ENCODE results near the gene NHERF2. TPM values are rescaled to one million over a fixed set of nuclear protein-coding genes. Genes with fewer than 3 reads are reported as not detected.

NHERF2 gene
- total RNA-seq, 2 experiments from 2014 or later, result 1.9 to 2.0 TPM

DNA sequence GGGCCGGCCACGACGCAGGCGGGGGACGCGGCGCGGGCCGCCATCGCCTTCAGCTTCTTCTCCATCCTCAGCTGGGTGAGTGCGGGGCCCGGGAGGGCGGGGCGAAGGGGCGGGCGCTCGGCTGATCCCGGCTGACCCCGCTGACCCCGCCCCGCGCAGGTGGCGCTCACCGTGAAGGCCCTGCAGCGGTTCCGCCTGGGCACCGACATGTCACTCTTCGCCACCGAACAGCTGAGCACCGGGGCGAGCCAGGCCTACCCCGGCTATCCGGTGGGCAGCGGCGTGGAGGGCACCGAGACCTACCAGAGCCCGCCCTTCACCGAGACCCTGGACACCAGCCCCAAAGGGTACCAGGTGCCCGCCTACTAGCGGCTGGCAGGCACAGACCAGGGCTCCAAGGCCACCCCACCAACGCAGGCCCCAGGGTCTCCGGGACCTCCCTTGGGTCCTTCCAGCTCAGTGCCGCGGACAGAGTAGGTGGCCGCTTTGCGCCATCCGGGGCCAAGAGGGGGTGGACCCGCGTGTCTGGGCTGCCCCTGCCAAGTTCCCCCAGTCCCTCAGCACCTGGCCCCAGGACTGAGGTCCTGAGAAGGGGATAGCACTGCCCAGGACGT is 33.9 kb upstream of the NHERF2 start:
- peaks cover 26% of the 10 kb centered on the region for H3K4me1 Mint-ChIP-seq (ENCODE audit: low read depth)
- peaks cover 5% of the 10 kb centered on the region for H3K36me3 Mint-ChIP-seq (ENCODE audit: low read depth)
- Histone ChIP-seq H3K27ac (ENCODE audit: low read depth in 1 of 2, low read length in 2 of 2) (peak overlapping the region in 1 of 2 donors; percentile 21), H3K36me3 (ENCODE audit: insufficient read depth, low read length) (peaks cover 5% of the 10 kb centered on the region), H3K4me1 (ENCODE audit: insufficient read depth, low read length) (peaks cover 26% of the 10 kb centered on the region), H3K4me3 (ENCODE audit: low read length) (no peak overlapping the region), H3K27me3 (ENCODE audit: control insufficient read depth in 1 of 2, insufficient read depth in 2 of 2, low read length in 2 of 2) (peaks cover 13 to 15% of the 10 kb centered on the region in 2 experiments), H3K9me3 (ENCODE audit: control insufficient read depth in 1 of 2, insufficient read depth in 1 of 2, low read length in 2 of 2) (peaks cover 0 to 18% of the 10 kb centered on the region in 2 experiments)
- DNase-seq (no peak), ATAC-seq (ENCODE audit: poor library complexity) (no peak)
- H3K4me3 Mint-ChIP-seq, result no peak overlapping the region
- no peaks in the 10 kb centered on the region for H3K9me3 Mint-ChIP-seq
- TF ChIP-seq, protein P1, sequence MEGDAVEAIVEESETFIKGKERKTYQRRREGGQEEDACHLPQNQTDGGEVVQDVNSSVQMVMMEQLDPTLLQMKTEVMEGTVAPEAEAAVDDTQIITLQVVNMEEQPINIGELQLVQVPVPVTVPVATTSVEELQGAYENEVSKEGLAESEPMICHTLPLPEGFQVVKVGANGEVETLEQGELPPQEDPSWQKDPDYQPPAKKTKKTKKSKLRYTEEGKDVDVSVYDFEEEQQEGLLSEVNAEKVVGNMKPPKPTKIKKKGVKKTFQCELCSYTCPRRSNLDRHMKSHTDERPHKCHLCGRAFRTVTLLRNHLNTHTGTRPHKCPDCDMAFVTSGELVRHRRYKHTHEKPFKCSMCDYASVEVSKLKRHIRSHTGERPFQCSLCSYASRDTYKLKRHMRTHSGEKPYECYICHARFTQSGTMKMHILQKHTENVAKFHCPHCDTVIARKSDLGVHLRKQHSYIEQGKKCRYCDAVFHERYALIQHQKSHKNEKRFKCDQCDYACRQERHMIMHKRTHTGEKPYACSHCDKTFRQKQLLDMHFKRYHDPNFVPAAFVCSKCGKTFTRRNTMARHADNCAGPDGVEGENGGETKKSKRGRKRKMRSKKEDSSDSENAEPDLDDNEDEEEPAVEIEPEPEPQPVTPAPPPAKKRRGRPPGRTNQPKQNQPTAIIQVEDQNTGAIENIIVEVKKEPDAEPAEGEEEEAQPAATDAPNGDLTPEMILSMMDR (IDR thresholded peaks at IDR 0.05), result no peak
- CTCF ChIA-PET, result interaction anchor here (1.0 to 3.2 kb wide), 3 partner anchors 11 to 148 kb away, joined by 6 to 17 read pairs (median 6); no protein-coding TSS in a partner anchor
- peaks cover 19% of the 10 kb centered on the region for H3K27me3 Mint-ChIP-seq
- POLR2A ChIA-PET, result interaction anchor here (1.0 to 5.1 kb wide), 6 partner anchors 9 to 162 kb away, joined by 3 to 55 read pairs (median 13); partner anchors contain the start of genes GFER, NOXO1, RPS2 and TBL3
- intact Hi-C loops (cut with DNase I, micrococcal nuclease), result loop anchor here in 1 of 2 experiments (1.0 to 5.0 kb wide), 3 partner anchors 16 to 51 kb away; partner anchors contain the start of genes MSRB1 and ZNF598
- peak overlapping the region; percentile 78 for H3K27ac Mint-ChIP-seq

DNA sequence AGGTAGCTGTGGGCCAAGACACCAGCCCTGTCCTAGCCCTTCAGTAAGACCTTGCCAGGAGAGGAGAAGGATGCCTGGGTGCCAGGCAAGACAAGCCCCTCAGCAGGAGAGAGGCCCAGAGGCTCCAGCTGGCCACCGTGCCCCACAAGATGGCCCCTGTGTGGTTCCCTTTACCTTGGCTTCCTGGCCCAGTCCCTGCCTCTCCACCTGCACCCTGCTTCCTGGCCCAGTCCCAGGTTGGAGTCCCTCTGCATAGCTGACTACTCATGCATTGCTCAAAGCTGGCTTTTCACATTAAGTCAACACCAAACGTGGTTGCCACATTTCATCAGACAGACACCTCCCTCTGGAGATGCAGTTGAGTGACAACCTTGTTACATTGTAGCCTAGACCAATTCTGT is 33.0 kb upstream of the NHERF2 start:
- DNase-seq (peak in 2 of 14 experiments; percentile 58 to 63), ATAC-seq (ENCODE audit: poor library complexity) (no peak)
- POLR2A ChIA-PET, result interaction anchor here (0.6 to 5.1 kb wide), 7 partner anchors 10 to 161 kb away, joined by 3 to 55 read pairs (median 5); partner anchors contain the start of genes GFER, NOXO1, RPS2 and TBL3
- H3K27me3 Mint-ChIP-seq, result peaks cover 12% of the 10 kb centered on the region
- H3K4me1 Mint-ChIP-seq (ENCODE audit: low read depth), result peaks cover 23% of the 10 kb centered on the region
- CTCF ChIA-PET, result interaction anchor here (1.0 to 2.5 kb wide), 2 partner anchors 10 to 23 kb away, joined by 6 to 7 read pairs; no protein-coding TSS in a partner anchor
- Histone ChIP-seq H3K27ac (ENCODE audit: low read depth in 1 of 2, low read length in 2 of 2) (peak overlapping the region in 1 of 2 donors; percentile 44), H3K36me3 (ENCODE audit: insufficient read depth, low read length) (peaks cover 14% of the 10 kb centered on the region), H3K4me1 (ENCODE audit: insufficient read depth, low read length) (peaks cover 26% of the 10 kb centered on the region), H3K9me3 (ENCODE audit: control insufficient read depth in 1 of 2, insufficient read depth in 1 of 2, low read length in 2 of 2) (peaks cover 0 to 18% of the 10 kb centered on the region in 2 experiments), H3K4me3 (ENCODE audit: low read length) (no peak overlapping the region), H3K27me3 (ENCODE audit: control insufficient read depth in 1 of 2, insufficient read depth in 2 of 2, low read length in 2 of 2) (peaks cover 13 to 15% of the 10 kb centered on the region in 2 experiments)
- intact Hi-C loops (cut with DNase I, micrococcal nuclease), result loop anchor here in 1 of 2 experiments (5.0 kb wide), 1 partner anchor 51 kb away; the partner anchor contains the start of gene MSRB1
- H3K27ac Mint-ChIP-seq, result peak overlapping the region; percentile 78
- H3K36me3 Mint-ChIP-seq (ENCODE audit: low read depth), result peaks cover 13% of the 10 kb centered on the region
- H3K4me3 Mint-ChIP-seq, result peak overlapping the region; percentile 82
- TF ChIP-seq, protein P1 (IDR thresholded peaks at IDR 0.05), result no peak
- H3K9me3 Mint-ChIP-seq, result no peaks in the 10 kb centered on the region

DNA sequence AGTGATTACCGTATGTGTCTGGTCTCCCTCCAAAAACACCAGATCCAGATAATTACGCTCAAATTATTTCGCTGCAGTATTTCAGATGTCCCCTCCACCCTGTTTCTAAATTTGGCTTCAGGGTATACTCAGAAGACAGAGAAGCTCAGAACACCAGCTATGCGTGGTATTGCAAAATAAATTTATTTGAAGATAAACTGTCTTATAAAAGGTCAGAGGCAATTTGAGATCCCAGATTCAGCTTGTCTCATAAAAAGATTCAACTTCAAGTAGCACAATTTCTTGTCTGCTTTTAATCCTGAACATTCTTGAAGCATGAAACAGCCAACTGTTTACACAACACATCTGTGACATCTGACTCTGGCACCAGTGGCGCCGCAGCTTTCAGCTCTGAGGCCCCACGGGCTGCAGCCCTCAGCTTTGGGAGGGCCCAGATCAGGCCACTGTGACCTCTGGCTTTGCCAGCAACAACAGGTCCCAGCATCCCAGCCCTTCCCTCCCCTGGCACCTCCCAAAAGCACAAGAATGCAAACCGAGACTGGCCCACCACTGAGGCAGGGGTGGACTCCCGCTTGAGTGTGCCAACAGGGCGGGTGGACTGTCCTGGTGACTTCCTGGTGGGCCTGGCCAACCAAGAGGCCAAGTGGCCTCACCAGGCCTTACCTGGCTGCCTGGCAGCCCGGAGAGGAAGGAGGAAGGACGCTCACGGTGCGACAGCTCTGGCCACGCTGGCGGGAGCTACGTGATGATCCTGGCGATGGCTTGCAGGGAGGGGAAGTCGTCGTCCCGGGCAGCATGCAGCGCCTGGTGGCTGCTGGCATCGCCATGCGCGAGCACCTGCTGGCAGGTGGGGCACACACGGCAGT is 29.0 kb upstream of the NHERF2 start:
- Mint-ChIP-seq H3K9me3 (no peaks in the 10 kb centered on the region), H3K4me1 (ENCODE audit: low read depth) (peaks cover 6% of the 10 kb centered on the region), H3K27ac (no peak overlapping the region), H3K4me3 (no peak overlapping the region), H3K27me3 (no peaks in the 10 kb centered on the region), H3K36me3 (ENCODE audit: low read depth) (peaks cover 38% of the 10 kb centered on the region)
- peaks cover 0 to 6% of the 10 kb centered on the region in 2 experiments for H3K9me3 ChIP-seq (ENCODE audit: control insufficient read depth in 1 of 2, insufficient read depth in 1 of 2, low read length in 2 of 2)
- H3K4me1 ChIP-seq (ENCODE audit: insufficient read depth, low read length), result no peaks in the 10 kb centered on the region
- ATAC-seq (ENCODE audit: poor library complexity), result no peak
- no peak for DNase-seq
- intact Hi-C loops (cut with DNase I, micrococcal nuclease), result no loop called here
- H3K36me3 ChIP-seq (ENCODE audit: insufficient read depth, low read length), result peaks cover 51% of the 10 kb centered on the region
- no peak overlapping the region for H3K27ac ChIP-seq (ENCODE audit: low read depth in 1 of 2, low read length in 2 of 2)
- CTCF ChIA-PET, result no interaction called here
- POLR2A ChIA-PET, result interaction anchor here (0.7 to 1.7 kb wide), 3 partner anchors 14 to 158 kb away, joined by 3 to 4 read pairs (median 4); partner anchors contain the start of genes GFER, RPS2 and TRAF7
- TF ChIP-seq, protein P1 (IDR thresholded peaks at IDR 0.05), result no peak
- H3K27me3 ChIP-seq (ENCODE audit: control insufficient read depth in 1 of 2, insufficient read depth in 2 of 2, low read length in 2 of 2), result no peaks in the 10 kb centered on the region
- H3K4me3 ChIP-seq (ENCODE audit: low read length), result no peak overlapping the region

Measured in CD4-positive, alpha-beta T cell (primary cell).